ENCODE results near the gene EXOC2. TPM values are rescaled to one million over a fixed set of nuclear protein-coding genes. Genes with fewer than 3 reads are reported as not detected.

Gene EXOC2
- total RNA-seq, 1 donor from 2014 or later, result 44.4 TPM

GRCh38 chr6:527989-528673 is 164.8 kb downstream of the EXOC2 start:
- Mint-ChIP-seq H3K4me1 (ENCODE audit: low read depth, unreplicated experiment) (no peaks in the 10 kb centered on the region), H3K9me3 (ENCODE audit: unreplicated experiment) (no peaks in the 10 kb centered on the region), H3K36me3 (ENCODE audit: low read depth, unreplicated experiment) (peaks cover 9% of the 10 kb centered on the region), H3K4me3 (ENCODE audit: unreplicated experiment) (no peak overlapping the region), H3K27ac (ENCODE audit: unreplicated experiment) (no peak overlapping the region), H3K27me3 (ENCODE audit: low read depth, unreplicated experiment) (no peaks in the 10 kb centered on the region)
- H2AFZ ChIP-seq (ENCODE audit: low read depth, low read length), result no peak overlapping the region
- no peak for DNase-seq (ENCODE audit: low read depth)
- H3K9ac ChIP-seq (ENCODE audit: low read length), result no peak overlapping the region
- no peaks in the 10 kb centered on the region for H3K79me2 ChIP-seq (ENCODE audit: insufficient read depth, low read length)
- no peaks in the 10 kb centered on the region for H4K20me1 ChIP-seq (ENCODE audit: insufficient read depth, low read length)
- peaks cover 2% of the 10 kb centered on the region for H3K36me3 ChIP-seq (ENCODE audit: insufficient read depth, low read length)
- no peak overlapping the region for H3K4me3 ChIP-seq (ENCODE audit: insufficient read depth, low read depth, low read length)
- TF ChIP-seq EZH2 (IDR thresholded peaks at IDR 0.05; ENCODE audit: insufficient read depth, low read length) (no peak), CTCF (IDR thresholded peaks at IDR 0.05; ENCODE audit: insufficient read depth, low read depth, low read length) (no peak)
- H3K4me2 ChIP-seq (ENCODE audit: low read length), result no peak overlapping the region
- H3K9me3 ChIP-seq (ENCODE audit: insufficient read depth, low read depth, low read length), result no peaks in the 10 kb centered on the region
- H3K27ac ChIP-seq (ENCODE audit: low read depth, low read length), result no peak overlapping the region
- no peak for FAIRE-seq
- H3K27me3 ChIP-seq (ENCODE audit: insufficient read depth, low read length), result no peaks in the 10 kb centered on the region
- no peaks in the 10 kb centered on the region for H3K4me1 ChIP-seq (ENCODE audit: insufficient read depth, low read length)

- Histone ChIP-seq H3K27me3 (ENCODE audit: insufficient read depth, low read length) (no peaks in the 10 kb centered on the region), H3K79me2 (ENCODE audit: insufficient read depth, low read length) (no peaks in the 10 kb centered on the region), H2AFZ (ENCODE audit: low read depth, low read length) (no peak overlapping the region), H3K9me3 (ENCODE audit: insufficient read depth, low read depth, low read length) (peaks cover 8% of the 10 kb centered on the region), H3K4me2 (ENCODE audit: low read length) (no peak overlapping the region), H3K27ac (ENCODE audit: low read depth, low read length) (no peak overlapping the region), H3K9ac (ENCODE audit: low read length) (no peak overlapping the region), H3K4me1 (ENCODE audit: insufficient read depth, low read length) (no peaks in the 10 kb centered on the region), H3K4me3 (ENCODE audit: insufficient read depth, low read depth, low read length) (no peak overlapping the region), H4K20me1 (ENCODE audit: insufficient read depth, low read length) (no peaks in the 10 kb centered on the region), H3K36me3 (ENCODE audit: insufficient read depth, low read length) (peaks cover 6% of the 10 kb centered on the region)
- DNase-seq (ENCODE audit: low read depth) (no peak), FAIRE-seq (no peak)
- peaks cover 9% of the 10 kb centered on the region for H3K9me3 Mint-ChIP-seq (ENCODE audit: unreplicated experiment)
- H3K4me3 Mint-ChIP-seq (ENCODE audit: unreplicated experiment), result no peak overlapping the region
- TF ChIP-seq EZH2 (IDR thresholded peaks at IDR 0.05; ENCODE audit: insufficient read depth, low read length) (no peak), CTCF (IDR thresholded peaks at IDR 0.05; ENCODE audit: insufficient read depth, low read depth, low read length) (no peak)
- H3K27ac Mint-ChIP-seq (ENCODE audit: unreplicated experiment), result no peak overlapping the region
- H3K27me3 Mint-ChIP-seq (ENCODE audit: low read depth, unreplicated experiment), result no peaks in the 10 kb centered on the region
- H3K36me3 Mint-ChIP-seq (ENCODE audit: low read depth, unreplicated experiment), result peaks cover 19% of the 10 kb centered on the region
- no peaks in the 10 kb centered on the region for H3K4me1 Mint-ChIP-seq (ENCODE audit: low read depth, unreplicated experiment)
Measured at GRCh38 chr6:524803-525202, 168.1 kb downstream of the EXOC2 start.

- FAIRE-seq (no peak), DNase-seq (ENCODE audit: low read depth) (no peak)
- no peaks in the 10 kb centered on the region for H3K4me1 ChIP-seq (ENCODE audit: insufficient read depth, low read length)
- Mint-ChIP-seq H3K4me1 (ENCODE audit: low read depth, unreplicated experiment) (no peaks in the 10 kb centered on the region), H3K36me3 (ENCODE audit: low read depth, unreplicated experiment) (peaks cover 32% of the 10 kb centered on the region), H3K27me3 (ENCODE audit: low read depth, unreplicated experiment) (no peaks in the 10 kb centered on the region), H3K9me3 (ENCODE audit: unreplicated experiment) (peaks cover 12% of the 10 kb centered on the region), H3K4me3 (ENCODE audit: unreplicated experiment) (no peak overlapping the region), H3K27ac (ENCODE audit: unreplicated experiment) (no peak overlapping the region)
- H3K4me2 ChIP-seq (ENCODE audit: low read length), result no peak overlapping the region
- H3K79me2 ChIP-seq (ENCODE audit: insufficient read depth, low read length), result no peaks in the 10 kb centered on the region
- H3K27me3 ChIP-seq (ENCODE audit: insufficient read depth, low read length), result no peaks in the 10 kb centered on the region
- no peak overlapping the region for H3K4me3 ChIP-seq (ENCODE audit: insufficient read depth, low read depth, low read length)
- no peak overlapping the region for H3K9ac ChIP-seq (ENCODE audit: low read length)
- no peak overlapping the region for H2AFZ ChIP-seq (ENCODE audit: low read depth, low read length)
- H3K36me3 ChIP-seq (ENCODE audit: insufficient read depth, low read length), result peaks cover 6% of the 10 kb centered on the region
- TF ChIP-seq CTCF (IDR thresholded peaks at IDR 0.05; ENCODE audit: insufficient read depth, low read depth, low read length) (no peak), EZH2 (IDR thresholded peaks at IDR 0.05; ENCODE audit: insufficient read depth, low read length) (no peak)
- no peak overlapping the region for H3K27ac ChIP-seq (ENCODE audit: low read depth, low read length)
- peaks cover 8% of the 10 kb centered on the region for H3K9me3 ChIP-seq (ENCODE audit: insufficient read depth, low read depth, low read length)
- no peaks in the 10 kb centered on the region for H4K20me1 ChIP-seq (ENCODE audit: insufficient read depth, low read length)
Measured at GRCh38 chr6:520820-521219, 172.1 kb downstream of the EXOC2 start.
